H1 (cell line): ENCODE measurements around the gene CDH15. TPM values are rescaled to one million over a fixed set of nuclear protein-coding genes. Genes with fewer than 3 reads are reported as not detected.

Experiments
- CTCF ChIA-PET: fragments of 300-600 bp; sonication (Branson Sonifier 250); formaldehyde crosslinking; loops from one replicate; lab custom pipeline; 2021; ENCODE audit not compliant: partially characterized antibody; lab: Charles Lee
- POLR2A ChIA-PET: fragments of 300-600 bp; sonication (Branson Sonifier 250); formaldehyde crosslinking; loops from one replicate; lab custom pipeline; 2021; ENCODE audit warnings: inconsistent platforms; ENCODE audit not compliant: partially characterized antibody; lab: Charles Lee
- DNase-seq, 2 experiments: peaks; one replicate each; pipeline versions ENCODE4 v3.0.0 to v3.0.0-alpha.2; 2010 to 2022; ENCODE audit warnings: low spot score in 2 of 2, low read depth in 1 of 2, mixed read lengths in 1 of 2
- FAIRE-seq: peaks from 2 replicates; lab custom pipeline; 2011; peaks lifted over from hg19 to GRCh38; lab: Jason Lieb, UNC
- H2AFZ ChIP-seq: 2 replicates; pipeline ENCODE4 v1.8.1; 2012; ENCODE audit warnings: low read length, inconsistent platforms
- H2AK5ac ChIP-seq: 2 replicates; pipeline ENCODE4 v1.6.1; 2013; ENCODE audit warnings: low read depth, low read length
- H2BK120ac ChIP-seq: replicated peaks from 2 replicates; pipeline ENCODE3; 2013; ENCODE audit warnings: low read depth, low read length, inconsistent platforms
- H2BK12ac ChIP-seq: 2 replicates; pipeline ENCODE4 v1.6.1; 2013; ENCODE audit warnings: low read depth, low read length
- H2BK15ac ChIP-seq: 2 replicates; pipeline ENCODE4 v1.6.1; 2013; ENCODE audit warnings: low read length
- H2BK20ac ChIP-seq: 2 replicates; pipeline ENCODE4 v1.6.1; 2013; ENCODE audit warnings: low read length
- H2BK5ac ChIP-seq: 2 replicates; pipeline ENCODE4 v1.6.1; 2013; ENCODE audit warnings: low read depth, low read length
- H3K14ac ChIP-seq: 2 replicates; pipeline ENCODE4 v1.6.1; 2013; ENCODE audit warnings: inconsistent platforms; ENCODE audit not compliant: insufficient read length
- H3K18ac ChIP-seq: 2 replicates; pipeline ENCODE4 v1.6.1; 2013; ENCODE audit warnings: low read length; ENCODE audit errors: extremely low read depth
- H3K23ac ChIP-seq: 2 replicates; pipeline ENCODE4 v1.6.1; 2013; ENCODE audit warnings: inconsistent platforms; ENCODE audit not compliant: insufficient read length
- H3K23me2 ChIP-seq: 2 replicates; pipeline ENCODE4 v1.6.1; 2013; ENCODE audit warnings: low read depth, low read length
- H3K27ac ChIP-seq: 2 replicates; pipeline ENCODE4 v1.6.1; 2011; ENCODE audit warnings: low read depth, low read length, inconsistent platforms
- H3K27me3 ChIP-seq, 4 experiments: replicated peaks in 1 of 4; 1 replicate in 1 of 4; 2 replicates in 3 of 4; pipeline versions ENCODE4 v1.6.1 to v1.8.1; 2011 to 2013; ENCODE audit warnings: low read length in 3 of 4, mild to moderate bottlenecking in 3 of 4, inconsistent platforms in 2 of 4, mixed read lengths in 2 of 4, moderate library complexity in 1 of 4; ENCODE audit not compliant: control insufficient read depth in 3 of 4, insufficient read depth in 3 of 4; ENCODE audit errors: extremely low read depth in 1 of 4
- H3K36me3 ChIP-seq, 4 experiments: 2 replicates each; pipeline versions ENCODE4 v1.6.1 to v1.8.1; 2011 to 2013; ENCODE audit warnings: mild to moderate bottlenecking in 4 of 4, low read length in 3 of 4, moderate library complexity in 2 of 4, control low read depth in 1 of 4, inconsistent platforms in 1 of 4; ENCODE audit not compliant: insufficient read depth in 4 of 4, control insufficient read depth in 2 of 4
- H3K4ac ChIP-seq: replicated peaks from 2 replicates; pipeline ENCODE3; 2013; ENCODE audit warnings: low read length, low read depth, mixed read lengths, inconsistent platforms; ENCODE audit not compliant: insufficient read length
- H3K4me1 ChIP-seq, 4 experiments: replicated peaks in 1 of 4; 1 replicate in 1 of 4; 2 replicates in 3 of 4; pipeline versions ENCODE4 v1.6.1 to v1.8.1; 2011 to 2013; ENCODE audit warnings: low read length in 3 of 4, inconsistent platforms in 2 of 4, mixed read lengths in 1 of 4; ENCODE audit not compliant: insufficient read depth in 4 of 4, control insufficient read depth in 3 of 4
- H3K4me2 ChIP-seq, 2 experiments: 2 replicates each; pipeline versions ENCODE4 v1.6.1 to v1.8.1; 2011 to 2013; ENCODE audit warnings: low read depth in 2 of 2, low read length in 2 of 2, control low read depth in 1 of 2, inconsistent platforms in 1 of 2, mild to moderate bottlenecking in 1 of 2; ENCODE audit not compliant: insufficient read depth in 1 of 2
- H3K4me3 ChIP-seq, 4 experiments: fragments of 200-600, 300-600 bp in 1 of 4; sonication (generic), shearing (Covaris generic), sonication (Bioruptor Twin) in 1 of 4; 2 replicates each; pipeline versions ENCODE4 v1.5.1 to v1.8.1; 2011 to 2016; ENCODE audit warnings: low read length in 4 of 4, low read depth in 3 of 4, control low read depth in 2 of 4, inconsistent platforms in 2 of 4, mild to moderate bottlenecking in 2 of 4, mixed read lengths in 1 of 4, moderate library complexity in 1 of 4; ENCODE audit not compliant: insufficient read depth in 2 of 4; ENCODE audit errors: extremely low read depth in 1 of 4
- H3K56ac ChIP-seq: replicated peaks from 2 replicates; pipeline ENCODE3; 2013; ENCODE audit warnings: low read depth, mild to moderate bottlenecking, mixed read lengths, low read length, inconsistent platforms; ENCODE audit not compliant: insufficient read length
- H3K79me1 ChIP-seq: 2 replicates; pipeline ENCODE4 v1.6.1; 2013; ENCODE audit warnings: low read depth, low read length, control low read depth
- H3K79me2 ChIP-seq, 2 experiments: 2 replicates each; pipeline versions ENCODE4 v1.6.1 to v1.8.1; 2012 to 2013; ENCODE audit warnings: low read length in 2 of 2, mild to moderate bottlenecking in 2 of 2, inconsistent platforms in 1 of 2; ENCODE audit not compliant: insufficient read depth in 2 of 2, control insufficient read depth in 1 of 2
- H3K9ac ChIP-seq, 4 experiments: replicated peaks in 1 of 4; 1 replicate in 1 of 4; 2 replicates in 3 of 4; pipeline versions ENCODE4 v1.6.1 to v1.8.1; 2011 to 2013; ENCODE audit warnings: low read depth in 3 of 4, low read length in 3 of 4, control low read depth in 2 of 4, mild to moderate bottlenecking in 2 of 4, moderate library complexity in 2 of 4, inconsistent platforms in 1 of 4; ENCODE audit errors: extremely low read depth in 1 of 4
- H3K9me3 ChIP-seq, 2 experiments: 2 replicates each; pipeline versions ENCODE4 v1.6.1 to v1.8.1; 2012 to 2013; ENCODE audit warnings: mild to moderate bottlenecking in 2 of 2, moderate library complexity in 2 of 2, control low read depth in 1 of 2, inconsistent platforms in 1 of 2, low read depth in 1 of 2, low read length in 1 of 2, mixed read lengths in 1 of 2; ENCODE audit not compliant: insufficient read depth in 2 of 2
- H4K20me1 ChIP-seq, 2 experiments: replicated peaks in 1 of 2; 2 replicates each; pipeline versions ENCODE3 to v1.8.1; 2011 to 2013; ENCODE audit warnings: inconsistent platforms in 2 of 2, low read length in 2 of 2, mild to moderate bottlenecking in 1 of 2; ENCODE audit not compliant: insufficient read depth in 2 of 2, control insufficient read depth in 1 of 2
- H4K5ac ChIP-seq: 2 replicates; pipeline ENCODE4 v1.6.1; 2013; ENCODE audit warnings: low read length, low read depth, mixed read lengths, inconsistent platforms; ENCODE audit not compliant: insufficient read length
- H4K8ac ChIP-seq: 2 replicates; pipeline ENCODE4 v1.8.0; 2013; ENCODE audit warnings: mild to moderate bottlenecking, moderate library complexity, low read length, inconsistent platforms; ENCODE audit not compliant: insufficient read depth; ENCODE audit errors: extremely low read depth
- H4K91ac ChIP-seq: replicated peaks from 2 replicates; pipeline ENCODE3; 2013; ENCODE audit warnings: low read length, mixed read lengths, inconsistent platforms; ENCODE audit not compliant: insufficient read length
- ASH2L ChIP-seq: fragments of 200-600, 300-600 bp; sonication (generic); IDR thresholded peaks from one replicate; pipeline ENCODE4 v1.7.1; 2017; ENCODE audit warnings: low read length
- BACH1 ChIP-seq: IDR thresholded peaks from 2 replicates; pipeline ENCODE4 v1.6.1; 2012; ENCODE audit warnings: low read length, improper control_type of control experiment
- BCL11A ChIP-seq, 2 experiments: IDR thresholded peaks; one replicate each; pipeline ENCODE4 v1.6.1; 2011; ENCODE audit warnings: low read depth in 2 of 2, low read length in 2 of 2, mild to moderate bottlenecking in 2 of 2
- BRCA1 ChIP-seq: IDR thresholded peaks from 2 replicates; pipeline ENCODE4 v1.6.1; 2012; ENCODE audit warnings: low read depth, low read length, improper control_type of control experiment
- EGR1 ChIP-seq: IDR thresholded peaks from 2 replicates; pipeline ENCODE4 v1.6.1; 2011; ENCODE audit warnings: low read depth, low read length, borderline replicate concordance
- EP300 ChIP-seq, 2 experiments: IDR thresholded peaks; 1 replicate in 1 of 2; 2 replicates in 1 of 2; pipeline ENCODE4 v1.6.1; 2011 to 2012; ENCODE audit warnings: low read depth in 2 of 2, low read length in 2 of 2, mild to moderate bottlenecking in 2 of 2, borderline replicate concordance in 1 of 2, inconsistent platforms in 1 of 2, moderate library complexity in 1 of 2
- RFX5 ChIP-seq: IDR thresholded peaks from 2 replicates; pipeline ENCODE4 v1.6.1; 2011; ENCODE audit warnings: low read depth, low read length, improper control_type of control experiment, borderline replicate concordance
- SIX5 ChIP-seq: IDR thresholded peaks from 2 replicates; pipeline ENCODE4 v1.6.1; 2011; ENCODE audit warnings: mild to moderate bottlenecking, low read depth, low read length
- SUZ12 ChIP-seq: fragments of 200-600 bp; sonication (generic); IDR thresholded peaks from 2 replicates; pipeline ENCODE4 v1.6.1; 2012; ENCODE audit warnings: mild to moderate bottlenecking, inconsistent platforms, low read length, moderate library complexity, mixed read lengths
- USF2 ChIP-seq: IDR thresholded peaks from 2 replicates; pipeline ENCODE4 v1.6.1; 2011; ENCODE audit warnings: low read length, improper control_type of control experiment
- YY1 ChIP-seq: IDR thresholded peaks from 2 replicates; pipeline ENCODE4 v1.6.1; 2011; ENCODE audit warnings: low read depth, mild to moderate bottlenecking, low read length
- WGBS, 2 experiments: shearing (Covaris generic) in 1 of 2; methylation state at CpG; one replicate each; pipeline versions ENCODE4 v1.1.6 to v1.1.7; 2013 to 2015; ENCODE audit warnings: low lambda C conversion rate in 2 of 2, mixed read lengths in 2 of 2, inconsistent platforms in 1 of 2, low coverage in 1 of 2, missing lambda C conversion rate in 1 of 2; ENCODE audit not compliant: insufficient replicate concordance in 2 of 2, insufficient coverage in 1 of 2, insufficient read length in 1 of 2; ENCODE audit errors: extremely low coverage in 1 of 2, missing lambda C conversion rate in 1 of 2; 5-methylcytosine and 5-hydroxymethylcytosine counted together
- polyA plus RNA-seq, 7 experiments: library from polyadenylated mRNA; depleted of rRNA in 3 of 7; stranded (reverse) in 5 of 7; unstranded in 2 of 7; fragments of >200 nt in 5 of 7; fragments of 200-250 nt in 2 of 7; gene quantifications; 1 replicate in 5 of 7; 2 replicates in 1 of 7; 4 replicates in 1 of 7; pipeline versions ENCODE4 v1.2.1 to v1.2.3, GENCODE V29; 2011 to 2013; ENCODE audit warnings: missing spikeins in 2 of 7, mixed read lengths in 2 of 7
- total RNA-seq: library from RNA; stranded (reverse); fragmentation: NEBNext Ultra II Directional; extraction: Animal tissue kit (Norgen Biotek cat#: 25700); gene quantifications from 2 replicates; pipeline ENCODE4 v1.2.1, GENCODE V29; 2021

CDH15 gene
- total and polyA plus RNA-seq, 2 of the 8 experiments (the other 6 are each of a cell fraction or from before 2014, with no cell fraction given) = 0.50 to 0.82 TPM

- no peaks in the 10 kb centered on the region; a peak in 1 of 7 replicates for H3K4me1 ChIP-seq
- no peak overlapping the region; a peak in 1 of 4 replicates for H3K4me2 ChIP-seq
- ChIA-PET POLR2A (interaction anchor here (0.6 kb wide), 2 partner anchors 140 to 1430 kb away, joined by 3 to 5 read pairs; no protein-coding TSS in a partner anchor), CTCF (interaction anchor here (0.9 to 2.2 kb wide), 4 partner anchors 16 to 427 kb away, joined by 4 to 10 read pairs (median 5); no protein-coding TSS in a partner anchor)
- H3K79me1 ChIP-seq = no peaks in the 10 kb centered on the region
- H3K9me3 ChIP-seq = no peaks in the 10 kb centered on the region; a peak in 1 of 4 replicates
- no peak overlapping the region for H3K23ac ChIP-seq
- FAIRE-seq = no peak
- no peak overlapping the region for H2BK120ac ChIP-seq
- peak overlapping the region; percentile 40 for H4K91ac ChIP-seq
- peak overlapping the region; percentile 2; the same call in 1 of the 2 replicates for H4K8ac ChIP-seq
- no peak overlapping the region for H2AFZ ChIP-seq
- DNase-seq = peak in 1 of 2 experiments; percentile 48
- no peak overlapping the region for H3K14ac ChIP-seq
- WGBS, 2 experiments = 83% methylated on average over 24 of the region's 28 CpGs; no CpG with 5 or more reads in 1 of the 2 experiments
- no peak overlapping the region for H3K56ac ChIP-seq
- no peak overlapping the region for H2AK5ac ChIP-seq
- no peak overlapping the region for H2BK5ac ChIP-seq
- H3K79me2 ChIP-seq = no peaks in the 10 kb centered on the region
- H3K36me3 ChIP-seq = no peaks in the 10 kb centered on the region
- no peak overlapping the region for H2BK20ac ChIP-seq
- no peak overlapping the region; the same call in 1 of the 2 replicates for H2BK12ac ChIP-seq
- no peak overlapping the region for H2BK15ac ChIP-seq
- peaks cover 2 to 6% of the 10 kb centered on the region in 2 experiments for H4K20me1 ChIP-seq
- H3K18ac ChIP-seq = no peak overlapping the region
- no peak overlapping the region for H3K27ac ChIP-seq
- peaks cover 6% of the 10 kb centered on the region; the same call in 1 of the 2 replicates for H3K23me2 ChIP-seq
- H3K27me3 ChIP-seq = peaks cover 0 to 9% (median 6%) of the 10 kb centered on the region in 4 experiments; a peak in 6 of 7 replicates
- H3K9ac ChIP-seq = no peak overlapping the region
- no peak overlapping the region for H4K5ac ChIP-seq
- H3K4ac ChIP-seq = no peak overlapping the region
- no peak overlapping the region for H3K4me3 ChIP-seq
- no peak for TF ChIP-seq BRCA1
- no peak for TF ChIP-seq YY1
- TF ChIP-seq BCL11A (IDR thresholded peaks at IDR 0.05; ENCODE audit: low read depth in 2 of 2, low read length in 2 of 2) = no peak
- no peak for TF ChIP-seq RFX5
- no peak for TF ChIP-seq EP300 (IDR thresholded peaks at IDR 0.05; ENCODE audit: borderline replicate concordance in 1 of 2, low read depth in 2 of 2, low read length in 2 of 2)
- no peak for TF ChIP-seq BACH1
- TF ChIP-seq EGR1 = no peak
- TF ChIP-seq SUZ12 = no peak
- no peak for TF ChIP-seq USF2
- no peak for TF ChIP-seq SIX5
- TF ChIP-seq ASH2L = no peak
Observed at GRCh38 chr16:89190150-89190958, 18.8 kb downstream of the CDH15 start.
